ENCODE measurements around the gene CXCL8. TPM values are rescaled to one million over a fixed set of nuclear protein-coding genes. Genes with fewer than 3 reads are reported as not detected.
A peak's percentile ranks its signal among the peaks of the same experiment; 100 is the strongest.

CXCL8 gene
- polyA plus RNA-seq, 1 experiment, result 4.3 TPM

GRCh38 chr4:73741031-73741749, 821 bp downstream of the CXCL8 start:
- CTCF ChIA-PET, result interaction anchor here (0.7 to 2.8 kb wide), 2 partner anchors 11 to 30 kb away, joined by 4 to 12 read pairs; no protein-coding TSS in a partner anchor
- H3K4me3 ChIP-seq (ENCODE audit: low read depth, low read length), result peak overlapping the region; percentile 5; the same call in 1 of the 2 replicates
- POLR2A ChIA-PET, result interaction anchor here (0.5 kb wide), 1 partner anchor 20 kb away, joined by 4 read pairs; no protein-coding TSS in a partner anchor
- H3K9me3 ChIP-seq (ENCODE audit: control insufficient read depth, insufficient read depth, low read length), result 0 out of 2 replicates have a peak, but pooled peaks cover 3% of the 10 kb centered on the region
- H3K27me3 ChIP-seq (ENCODE audit: control insufficient read depth, insufficient read depth, low read length), result no peaks in the 10 kb centered on the region
- no peak for DNase-seq (ENCODE audit: low read depth, low spot score)
- TF ChIP-seq CTCF (IDR thresholded peaks at IDR 0.05; ENCODE audit: low read depth, low read length), result no peak
- H3K27ac ChIP-seq (ENCODE audit: low read depth, low read length), result no peak overlapping the region

GRCh38 chr4:73741750-73742489, 1.6 kb downstream of the CXCL8 start:
- Histone ChIP-seq H3K4me3 (ENCODE audit: low read depth, low read length) (no peak overlapping the region), H3K27me3 (ENCODE audit: control insufficient read depth, insufficient read depth, low read length) (no peaks in the 10 kb centered on the region), H3K9me3 (ENCODE audit: control insufficient read depth, insufficient read depth, low read length) (0 out of 2 replicates have a peak, but pooled peaks cover 3% of the 10 kb centered on the region), H3K27ac (ENCODE audit: low read depth, low read length) (no peak overlapping the region)
- ChIA-PET CTCF (interaction anchor here (0.7 to 2.8 kb wide), 2 partner anchors 12 to 30 kb away, joined by 4 to 12 read pairs; no protein-coding TSS in a partner anchor), POLR2A (no interaction called here)
- no peak for TF ChIP-seq CTCF (IDR thresholded peaks at IDR 0.05; ENCODE audit: low read depth, low read length)
- DNase-seq (ENCODE audit: low read depth, low spot score), result no peak

- no peak for DNase-seq (ENCODE audit: low read depth, low spot score)
- Histone ChIP-seq H3K4me3 (ENCODE audit: low read depth, low read length) (no peak overlapping the region), H3K27me3 (ENCODE audit: control insufficient read depth, insufficient read depth, low read length) (no peaks in the 10 kb centered on the region), H3K27ac (ENCODE audit: low read depth, low read length) (no peak overlapping the region), H3K9me3 (ENCODE audit: control insufficient read depth, insufficient read depth, low read length) (no peaks in the 10 kb centered on the region)
- ChIA-PET POLR2A (no interaction called here), CTCF (interaction anchor here (2.8 kb wide), 1 partner anchor 13 kb away, joined by 12 read pairs; no protein-coding TSS in a partner anchor)
- no peak for TF ChIP-seq CTCF (IDR thresholded peaks at IDR 0.05; ENCODE audit: low read depth, low read length)
Measured at GRCh38 chr4:73742490-73743160, 2.3 kb downstream of the CXCL8 start.

- ChIA-PET POLR2A (no interaction called here), CTCF (no interaction called here)
- DNase-seq (ENCODE audit: low read depth, low spot score), result no peak
- no peak overlapping the region for H3K4me3 ChIP-seq (ENCODE audit: low read depth, low read length)
- H3K27ac ChIP-seq (ENCODE audit: low read depth, low read length), result no peak overlapping the region
- no peaks in the 10 kb centered on the region for H3K9me3 ChIP-seq (ENCODE audit: control insufficient read depth, insufficient read depth, low read length)
- no peaks in the 10 kb centered on the region for H3K27me3 ChIP-seq (ENCODE audit: control insufficient read depth, insufficient read depth, low read length)
- TF ChIP-seq CTCF (IDR thresholded peaks at IDR 0.05; ENCODE audit: low read depth, low read length), result no peak
Measured at GRCh38 chr4:73743281-73743680, 2.9 kb downstream of the CXCL8 start.
